ENCODE measurements around the gene WDR17.

Gene WDR17

DNA sequence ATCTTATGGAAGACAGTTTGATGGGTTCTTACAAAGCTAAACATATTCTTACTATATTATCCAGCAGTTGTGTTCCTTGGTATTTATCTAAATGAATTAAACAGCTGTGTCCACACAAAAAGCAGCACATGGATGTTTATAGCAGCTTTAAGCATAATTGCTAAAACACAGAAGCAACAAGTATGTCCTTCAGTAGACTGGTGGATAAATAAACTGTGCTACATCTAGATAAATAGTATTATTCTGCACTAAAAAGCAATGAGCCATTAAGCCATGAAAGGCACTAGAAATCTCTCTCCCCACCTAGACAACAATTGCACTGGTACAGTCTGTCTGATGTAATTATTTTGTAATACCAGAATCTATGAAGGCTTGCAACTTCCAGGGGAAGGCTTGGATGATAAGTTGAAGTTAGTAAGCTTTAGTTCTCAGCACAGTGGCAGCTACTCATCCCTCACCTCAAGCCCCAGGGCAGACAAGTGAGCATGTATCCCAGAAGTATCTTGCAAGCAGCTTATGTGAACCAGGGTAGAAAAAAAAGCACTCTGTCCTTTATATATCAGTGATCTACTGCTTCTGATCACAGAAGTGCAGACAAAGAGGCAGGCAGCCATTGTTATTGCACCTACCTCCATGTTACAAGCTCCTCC, 36.9 kb downstream of the WDR17 start:
- DNase-seq, result no peak

DNA sequence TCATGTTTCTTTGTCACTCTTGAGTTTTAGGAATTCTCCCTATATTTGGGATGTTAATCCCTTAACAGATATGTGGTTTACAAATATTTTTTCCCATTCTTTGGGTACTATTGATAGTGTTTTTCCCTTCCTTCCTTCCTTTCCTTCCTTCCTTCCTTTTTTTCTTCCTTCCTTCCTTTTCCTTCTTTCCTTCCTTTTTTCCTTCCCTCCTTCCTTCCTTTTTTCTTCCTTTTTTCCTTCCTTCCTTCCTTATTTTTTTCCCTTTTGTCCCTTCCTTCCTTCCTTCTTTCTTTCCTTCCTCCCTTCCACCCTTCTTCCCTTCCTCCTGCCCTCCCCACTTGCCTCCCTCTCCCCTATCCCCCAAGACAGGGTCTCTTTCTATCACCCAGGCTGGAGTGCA, 42.1 kb downstream of the WDR17 start:
- DNase-seq, result no peak

DNA sequence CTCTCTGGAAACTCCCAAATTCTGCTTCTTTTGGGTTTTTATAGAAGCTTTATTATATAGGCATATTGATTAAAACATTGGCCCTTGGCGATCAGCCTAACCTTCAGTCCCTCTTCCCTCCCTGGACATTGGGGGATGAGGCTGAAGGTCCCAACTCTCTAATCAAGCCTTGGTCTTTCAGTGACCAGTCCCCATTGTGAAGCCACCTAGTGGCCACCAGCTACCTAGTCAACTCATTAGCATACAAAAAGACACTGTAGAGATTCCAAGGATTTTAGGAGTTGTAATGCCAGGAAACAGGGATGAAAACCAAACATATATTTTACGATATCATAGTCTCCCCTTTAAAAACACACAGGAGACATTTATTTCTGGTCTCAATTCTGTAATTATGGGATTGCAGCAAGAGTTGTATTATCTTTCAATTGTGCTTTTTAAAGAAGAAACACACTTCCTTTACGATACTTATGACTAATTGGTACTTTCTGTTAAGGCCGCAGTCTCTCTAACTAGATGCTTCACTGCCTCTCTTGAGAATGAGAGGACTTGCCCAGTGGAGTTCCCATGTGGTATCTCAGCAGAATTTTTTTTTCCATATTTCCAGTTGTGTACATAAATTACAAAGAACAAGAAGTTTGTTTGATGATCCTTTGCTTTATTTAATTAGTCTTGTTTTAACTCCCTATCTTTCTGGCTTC, 58.2 kb downstream of the WDR17 start:
- no peak for DNase-seq

DNA sequence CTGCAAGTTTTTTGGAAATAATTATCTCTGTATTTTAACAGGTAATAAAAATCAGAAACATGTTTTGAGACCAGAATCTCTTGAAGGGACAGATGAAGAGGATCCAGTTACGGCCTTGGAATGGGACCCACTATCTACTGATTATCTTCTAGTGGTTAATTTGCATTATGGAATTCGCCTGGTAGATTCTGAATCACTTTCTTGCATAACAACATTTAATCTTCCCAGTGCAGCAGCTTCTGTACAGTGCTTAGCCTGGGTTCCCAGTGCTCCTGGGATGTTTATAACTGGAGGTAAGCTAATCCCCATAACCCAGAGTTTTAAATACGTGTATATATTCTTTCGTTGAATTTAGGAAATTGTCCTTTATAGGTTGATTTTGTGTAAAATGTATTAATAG, 59.4 kb downstream of the WDR17 start:
- DNase-seq, result no peak

DNA sequence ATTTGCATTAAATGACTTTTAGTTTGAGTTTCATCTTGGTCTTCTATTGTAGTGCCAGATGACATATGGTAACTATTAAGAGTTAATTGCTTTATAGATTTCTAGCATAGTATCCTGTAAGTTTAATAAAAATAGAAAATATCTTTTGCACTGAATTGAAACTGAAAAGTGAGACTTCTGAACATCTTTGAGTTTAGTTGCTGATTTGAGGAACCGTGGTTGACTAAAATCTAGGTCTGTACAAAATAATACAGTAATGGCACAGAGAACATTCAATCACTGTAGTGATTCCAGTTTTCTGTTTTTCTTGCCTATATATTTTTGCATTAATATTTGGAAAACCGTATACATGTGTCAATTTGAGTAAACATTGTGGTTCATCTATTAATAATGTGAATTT, 69.0 kb downstream of the WDR17 start:
- no peak for DNase-seq

DNA sequence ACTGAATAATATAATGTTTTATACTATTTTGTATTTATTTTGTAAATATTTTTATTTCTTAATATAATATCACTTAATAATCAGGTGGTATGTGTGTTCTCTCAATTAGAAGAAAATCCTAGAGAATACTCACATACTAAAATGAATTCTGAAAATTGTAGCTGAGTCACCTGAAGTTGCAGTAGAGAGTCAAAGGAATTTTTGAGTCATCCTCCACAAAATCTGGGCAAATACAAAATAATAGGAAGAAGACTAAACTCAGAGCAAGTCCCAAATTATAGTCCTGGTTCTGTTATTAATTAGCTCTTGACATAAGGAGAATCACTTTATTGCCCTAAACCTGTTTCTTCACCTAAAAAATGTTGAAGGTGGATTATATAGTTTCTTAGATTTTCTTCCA, 72.0 kb downstream of the WDR17 start:
- DNase-seq, result no peak

DNA sequence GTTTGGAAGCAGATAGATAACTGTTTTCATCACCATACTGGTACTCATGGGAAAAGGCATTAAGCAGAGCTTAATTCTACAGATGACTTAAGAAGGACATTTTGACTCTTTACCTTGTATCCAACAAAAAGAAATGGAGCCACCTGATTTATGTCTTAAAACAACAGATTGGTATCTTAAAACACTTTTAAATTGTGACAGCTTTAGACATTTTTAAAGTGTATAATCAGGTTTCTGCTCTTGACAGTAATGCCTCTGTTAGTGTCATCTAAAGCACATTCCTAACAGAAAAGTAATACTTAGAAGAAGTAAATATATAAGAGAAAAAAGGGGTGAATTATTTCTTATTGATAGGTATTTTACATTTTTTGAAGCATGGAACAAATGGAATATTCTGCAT, 73.9 kb downstream of the WDR17 start:
- DNase-seq, result no peak

DNA sequence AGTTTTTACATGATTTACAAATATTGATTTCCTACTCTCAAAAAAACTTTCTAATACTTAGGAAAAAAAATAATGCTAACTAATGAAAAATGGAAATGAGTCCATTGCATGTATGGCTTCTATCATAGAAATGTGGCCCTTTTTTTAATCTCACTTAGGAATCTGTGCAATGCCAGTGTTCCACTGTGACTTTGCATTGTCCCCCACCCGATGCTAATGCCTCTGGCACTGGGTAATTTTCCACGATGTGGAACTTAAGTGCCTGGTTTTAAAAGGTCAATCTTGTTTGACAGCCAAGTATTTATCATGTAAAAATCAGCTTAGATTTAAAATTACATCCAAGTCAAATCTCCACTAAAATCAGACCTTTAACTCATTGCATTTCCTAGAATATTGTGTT, 76.6 kb downstream of the WDR17 start:
- no peak for DNase-seq

DNA sequence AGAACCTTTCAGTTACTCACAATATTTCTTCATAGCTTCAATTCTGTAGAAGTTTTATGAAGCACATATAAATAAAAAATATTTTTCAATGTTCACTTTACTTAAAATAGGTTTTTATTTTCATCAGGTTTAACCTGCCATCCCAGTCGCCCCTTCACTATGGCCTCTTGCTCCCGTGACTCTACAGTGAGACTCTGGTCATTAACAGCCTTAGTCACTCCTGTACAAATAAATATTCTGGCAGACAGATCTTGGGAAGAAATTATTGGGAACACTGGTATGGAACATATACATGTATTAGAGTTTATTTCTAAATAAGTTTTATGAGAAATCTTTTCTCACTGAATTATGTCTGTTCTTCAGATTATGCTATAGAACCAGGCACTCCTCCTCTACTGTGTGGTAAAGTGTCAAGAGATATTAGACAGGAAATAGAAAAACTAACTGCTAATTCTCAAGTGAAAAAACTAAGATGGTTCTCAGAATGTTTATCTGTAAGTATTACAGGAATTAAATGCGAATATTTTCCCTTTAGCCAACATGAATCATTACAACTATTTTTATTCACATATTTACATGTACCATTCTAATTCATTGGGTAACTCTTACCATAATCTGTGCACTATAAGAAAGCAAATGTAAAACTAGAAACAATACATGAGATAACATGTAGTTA, 84.2 kb downstream of the WDR17 start:
- no peak for DNase-seq

DNA sequence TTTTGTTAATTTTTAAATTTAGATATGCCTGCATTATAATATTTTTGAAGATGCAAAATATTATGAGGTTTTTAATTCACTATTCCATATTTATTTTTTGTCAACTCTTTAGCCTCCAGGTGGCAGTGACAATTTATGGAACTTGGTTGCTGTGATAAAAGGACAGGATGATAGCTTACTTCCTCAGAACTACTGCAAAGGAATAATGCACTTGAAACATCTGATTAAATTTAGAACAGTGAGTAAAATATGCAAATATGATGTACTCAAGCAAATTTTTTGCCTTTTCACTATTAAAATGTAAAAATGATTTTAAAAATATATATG, 84.7 kb downstream of the WDR17 start:
- DNase-seq, result no peak

DNA sequence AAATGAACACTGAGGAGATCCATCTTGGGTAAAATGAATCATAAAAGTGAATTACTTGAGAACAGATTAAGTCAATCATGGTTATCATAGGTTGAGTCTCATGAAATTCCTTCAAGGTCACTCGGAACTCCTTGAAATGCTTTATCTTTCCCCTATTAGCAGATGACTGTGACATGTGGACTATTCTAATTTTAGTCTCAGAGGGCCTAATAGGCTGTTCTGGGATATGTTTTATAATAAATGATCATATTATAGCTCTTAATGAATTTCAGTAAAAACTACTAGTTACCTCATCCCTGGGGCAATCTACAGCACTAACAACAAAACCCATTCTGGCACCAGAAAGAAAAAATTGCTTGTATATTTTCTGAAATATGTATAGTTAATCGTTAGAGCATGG, 85.1 kb downstream of the WDR17 start:
- DNase-seq, result no peak

DNA sequence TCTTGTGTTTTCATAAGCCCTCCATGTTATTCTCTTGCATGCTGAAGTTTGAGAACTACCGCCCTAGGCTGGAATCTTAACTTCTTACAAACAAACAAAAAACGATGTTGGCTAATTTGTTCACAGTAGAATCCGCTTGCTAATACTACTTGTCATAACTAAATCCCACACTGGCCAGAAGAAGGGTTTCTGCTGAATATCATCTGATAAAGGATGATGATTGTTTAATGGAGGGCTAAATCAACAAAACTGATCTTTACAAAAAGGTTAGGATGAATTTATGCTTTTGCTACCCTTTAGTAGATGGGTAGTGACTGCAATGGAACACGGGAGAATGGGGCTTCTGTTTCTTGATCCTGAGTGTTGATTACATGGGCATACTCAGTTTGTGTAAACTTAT, 87.5 kb downstream of the WDR17 start:
- DNase-seq, result no peak

DNA sequence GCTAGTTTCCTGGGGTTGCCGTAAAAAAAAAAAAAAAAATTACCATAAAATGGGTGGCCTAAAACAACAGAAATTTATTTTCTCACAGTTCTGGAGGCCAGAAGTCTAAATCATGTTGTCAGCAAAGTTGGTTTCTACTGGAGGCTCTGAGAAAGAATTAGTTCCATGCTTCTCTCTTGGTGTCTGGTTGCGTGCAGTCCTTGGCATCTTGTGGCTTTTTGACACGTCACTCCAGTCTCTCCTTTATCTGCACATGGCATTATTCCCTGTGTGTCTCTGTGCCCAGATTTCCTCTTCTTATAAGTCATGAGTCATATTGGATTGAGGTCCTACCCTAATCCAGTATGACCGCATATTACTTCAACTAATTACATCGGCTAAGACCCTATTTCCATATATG, 91.0 kb downstream of the WDR17 start:
- no peak for DNase-seq

DNA sequence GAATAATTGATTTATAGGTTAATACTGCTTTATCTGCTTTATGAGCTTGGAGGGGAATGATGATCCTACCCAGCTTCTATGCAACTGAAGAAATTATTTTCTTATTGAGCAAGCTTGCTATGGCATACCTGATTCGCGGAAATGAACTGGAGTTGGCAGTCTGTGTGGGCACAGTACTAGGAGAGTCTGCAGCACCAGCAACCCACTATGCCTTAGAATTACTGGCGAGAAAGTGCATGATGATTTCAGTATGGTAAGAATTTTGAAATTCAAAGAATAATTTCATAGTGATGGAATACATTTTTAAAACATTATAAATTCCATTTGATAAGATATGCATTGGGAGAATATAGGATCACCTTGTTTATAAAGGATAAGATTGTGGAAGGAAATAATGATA, 97.4 kb downstream of the WDR17 start:
- no peak for DNase-seq

DNA sequence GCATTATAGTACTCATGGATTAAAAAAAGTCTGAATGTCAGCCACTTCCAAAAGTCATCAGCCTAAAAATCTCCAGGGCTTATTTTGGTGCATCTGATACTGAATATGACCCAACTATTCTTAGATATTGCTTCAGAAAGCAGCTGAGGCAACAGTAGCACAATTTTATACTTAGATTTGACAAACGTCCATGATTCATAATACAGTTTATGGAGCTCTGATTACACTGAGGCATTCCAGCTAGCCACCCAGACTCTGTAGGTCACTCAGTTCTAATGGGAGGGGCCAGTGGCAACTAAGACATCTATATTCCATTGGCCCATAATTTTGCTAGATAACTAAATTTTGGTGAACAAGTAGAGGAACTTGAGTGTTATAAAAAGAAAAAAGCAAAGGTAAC, 119.4 kb downstream of the WDR17 start:
- DNase-seq, result no peak

DNA sequence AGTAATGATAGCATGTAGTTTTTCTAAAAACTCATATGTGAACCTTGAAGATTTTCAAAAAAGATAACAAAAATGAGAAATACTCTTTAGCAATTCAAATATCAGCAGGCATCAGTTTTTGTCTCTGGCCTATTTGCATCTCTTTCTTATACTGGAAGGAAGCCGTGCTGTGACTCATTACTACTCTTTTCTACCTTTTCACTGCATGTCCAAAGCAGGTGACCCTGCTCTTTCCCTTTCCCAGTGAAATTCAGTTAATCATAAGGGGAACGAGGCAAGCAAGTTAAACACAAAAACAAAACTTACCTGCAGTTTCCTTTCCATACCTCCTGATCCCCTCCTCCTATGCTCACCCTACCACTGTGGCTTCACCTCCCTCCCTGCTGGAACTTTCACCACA, 120.4 kb downstream of the WDR17 start:
- no peak for DNase-seq

DNA sequence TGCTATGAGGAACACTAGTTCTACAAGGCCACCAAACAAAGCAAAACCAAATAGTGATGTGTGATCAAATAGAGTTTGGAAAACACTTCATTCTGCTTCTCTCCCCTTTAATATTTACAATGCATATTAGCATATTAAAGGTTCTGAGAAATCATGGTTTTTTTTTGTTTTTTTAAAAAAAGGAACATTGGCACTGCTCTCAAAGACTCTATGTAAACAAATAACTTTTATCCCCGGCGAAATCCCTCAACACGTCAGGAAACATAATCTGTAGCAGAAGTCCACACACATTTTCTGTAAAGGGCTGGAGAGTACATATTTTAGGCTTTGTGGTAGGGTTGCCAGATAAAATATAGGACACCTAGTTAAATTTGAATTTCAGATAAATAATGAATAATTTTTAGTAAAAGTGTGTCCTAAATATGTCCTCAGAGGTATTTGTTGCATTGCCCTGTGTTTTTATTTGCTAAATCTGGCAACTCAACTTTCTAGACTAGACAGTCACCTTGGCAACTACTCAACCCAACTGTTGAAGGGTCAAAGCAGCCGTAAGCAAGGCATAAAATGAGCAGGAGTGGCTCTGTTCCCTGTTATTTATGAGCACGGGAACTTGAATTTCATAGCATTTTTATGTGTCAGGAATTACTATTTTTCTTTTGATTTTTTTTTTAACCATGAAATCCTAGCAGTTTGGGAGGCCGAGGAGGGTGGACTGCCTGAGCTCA, 121.2 kb downstream of the WDR17 start:
- DNase-seq, result no peak

DNA sequence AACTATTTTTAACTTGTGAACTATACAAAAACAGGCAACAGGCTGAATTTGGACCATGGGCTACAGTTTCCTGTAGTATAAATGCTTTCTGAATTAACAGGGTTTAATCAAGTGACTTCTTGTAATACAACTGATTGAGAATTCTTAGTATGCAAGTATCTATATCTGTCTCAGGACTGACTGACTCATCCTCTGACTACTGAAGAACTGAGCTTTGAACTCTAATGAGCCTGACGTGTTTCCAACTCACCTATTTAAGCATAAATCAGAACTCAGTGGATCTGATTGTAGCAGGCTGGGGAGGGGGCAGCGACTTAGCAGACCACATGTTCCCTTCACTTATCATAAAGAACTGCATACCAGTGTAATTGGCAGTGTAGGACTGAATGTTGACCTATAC, 122.0 kb downstream of the WDR17 start:
- DNase-seq, result no peak

DNA sequence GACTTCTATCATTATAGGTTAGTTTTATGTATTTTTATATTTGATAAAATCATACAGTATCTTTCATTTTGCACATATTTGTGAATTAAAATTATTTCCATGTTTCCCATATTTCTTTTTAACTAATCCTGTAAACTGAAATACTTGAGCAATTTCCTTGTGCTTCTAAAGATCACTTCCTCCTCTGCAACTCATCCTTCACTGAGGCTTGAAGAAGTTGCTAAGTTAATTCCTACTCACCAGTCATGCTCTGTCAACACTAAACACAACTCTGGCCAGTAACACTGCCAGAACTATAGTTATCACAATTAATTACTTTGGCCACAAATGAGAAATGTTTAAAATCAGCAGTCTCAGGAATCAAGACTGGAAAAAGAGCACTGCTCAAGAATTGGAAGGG, 123.0 kb downstream of the WDR17 start:
- DNase-seq, result no peak

DNA sequence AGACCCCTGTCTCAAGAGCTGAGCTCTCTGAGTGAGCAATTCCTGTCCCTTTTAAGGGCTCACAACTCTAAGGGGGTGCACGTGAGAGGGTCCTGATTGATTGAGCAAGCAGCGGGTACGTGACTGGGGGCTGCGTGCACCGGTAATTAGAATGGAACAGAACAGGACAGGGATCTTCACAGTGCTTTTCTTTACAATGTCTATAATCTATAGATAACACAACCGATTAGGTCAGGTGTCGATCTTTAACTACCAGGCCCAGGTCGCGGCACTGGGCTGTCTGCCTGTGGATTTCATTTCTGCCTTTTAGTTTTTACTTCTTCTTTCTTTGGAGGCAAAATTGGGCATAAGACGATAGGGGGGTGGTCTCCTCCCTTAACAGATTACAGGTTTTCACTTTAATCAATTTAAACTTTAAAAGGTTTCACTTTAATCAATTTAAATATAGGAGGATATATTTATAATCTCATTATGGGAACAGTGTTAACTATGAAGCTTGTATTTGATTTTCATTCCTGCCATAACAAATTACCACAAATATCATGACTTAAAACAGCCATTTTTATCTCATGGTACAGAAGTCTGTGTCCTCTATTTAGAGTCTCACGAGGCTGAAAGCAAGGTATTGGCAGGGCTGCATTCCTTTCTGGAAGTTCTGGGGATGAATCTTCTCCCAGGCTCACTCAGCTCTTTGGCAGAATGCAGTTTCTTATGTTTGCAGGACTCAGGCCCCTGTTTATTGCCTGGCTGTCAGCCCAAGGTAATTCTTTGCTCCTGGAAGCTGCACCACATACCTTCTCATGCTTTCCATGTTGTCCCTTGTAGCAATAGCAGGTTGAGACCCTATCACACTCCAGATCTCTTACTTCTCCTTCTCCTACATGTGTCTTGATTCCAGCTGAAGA, 124.5 kb downstream of the WDR17 start:
- no peak for DNase-seq

DNA sequence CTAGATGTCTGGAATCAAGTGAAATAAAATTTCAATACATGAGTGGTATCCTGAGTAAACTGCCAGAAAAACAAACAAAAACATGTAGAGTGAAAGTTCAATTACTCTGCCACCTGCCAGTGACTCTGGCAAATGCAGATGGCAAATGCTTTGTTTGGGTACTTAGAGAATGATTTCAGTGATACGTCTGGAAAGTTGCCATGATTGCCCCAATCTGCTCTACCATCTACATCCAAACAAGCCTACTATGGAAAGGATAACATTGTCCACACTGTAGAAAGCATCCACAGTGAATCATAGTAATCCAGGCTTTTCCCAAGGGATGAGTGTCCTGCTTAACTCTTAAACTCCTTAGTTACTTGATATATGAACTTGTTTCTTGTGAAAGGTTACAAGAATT, 126.3 kb downstream of the WDR17 start:
- DNase-seq, result no peak

DNA sequence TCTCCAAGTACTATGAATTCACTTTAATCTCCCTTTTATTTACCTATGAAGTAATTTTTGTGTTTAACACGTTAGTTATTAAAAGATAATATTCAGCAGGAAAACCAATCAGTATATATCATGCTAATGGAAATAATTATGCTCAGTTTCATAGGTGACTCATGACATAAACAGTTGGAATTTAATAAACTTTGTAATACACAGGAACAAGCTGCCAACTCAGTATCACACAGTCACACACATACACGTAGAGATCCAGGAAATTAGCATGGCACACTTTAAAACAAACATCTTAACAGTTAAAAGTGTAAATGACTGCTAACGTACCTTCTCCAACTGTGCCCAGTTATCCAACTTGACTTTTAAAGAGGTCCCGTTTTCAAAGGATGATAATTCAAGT, 127.5 kb downstream of the WDR17 start:
- no peak for DNase-seq

DNA sequence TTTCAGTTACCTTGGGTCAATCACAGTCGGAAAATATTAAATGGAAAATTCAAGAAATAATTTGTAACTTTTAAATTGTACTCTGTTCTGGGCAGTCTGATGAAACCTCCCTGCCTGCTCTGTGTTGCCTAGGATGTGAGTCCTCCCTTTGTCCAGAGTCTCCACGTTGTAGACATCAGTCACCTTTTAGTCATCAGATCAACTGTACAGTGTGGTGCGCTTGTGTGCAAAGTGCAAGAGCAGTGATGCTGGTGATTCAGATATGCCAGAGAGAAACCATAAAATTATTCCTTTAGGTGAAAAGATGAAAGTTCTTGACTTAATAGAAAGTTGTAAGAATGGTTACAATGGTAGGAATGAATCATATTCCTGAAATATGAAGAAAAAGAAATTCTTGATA, 128.3 kb downstream of the WDR17 start:
- DNase-seq, result peak; percentile 44 to 53
